ENCODE data around the gene PRTFDC1. TPM values are rescaled to one million over a fixed set of nuclear protein-coding genes. Genes with fewer than 3 reads are reported as not detected.

PRTFDC1 gene
- total and polyA plus RNA-seq, 2 of the 13 experiments (the other 11 are each of a cell fraction or from before 2014, with no cell fraction given) = not detected

GRCh38 chr10:24961582-24961981 lies 9.2 kb upstream of the PRTFDC1 start:
- no peak overlapping the region for H3K4me2 ChIP-seq (ENCODE audit: low read depth, low read length)
- WGBS (ENCODE audit: low lambda C conversion rate) = 87% methylated on average over 4 of the region's 4 CpGs
- H3K4me1 ChIP-seq (ENCODE audit: insufficient read depth, low read length) = peaks cover 18% of the 10 kb centered on the region

More at GRCh38 chr10:24961582-24961981, 9.2 kb upstream of the PRTFDC1 start:
- Histone ChIP-seq H2AFZ (ENCODE audit: low read length) (no peak overlapping the region), H3K27me3 (ENCODE audit: control insufficient read depth in 1 of 2, insufficient read depth in 2 of 2, low read length in 2 of 2) (no peaks in the 10 kb centered on the region), H3K36me3 (replicated peaks in 1 of 2; ENCODE audit: control insufficient read depth in 1 of 2, insufficient read depth in 2 of 2, low read length in 2 of 2) (no peaks in the 10 kb centered on the region), H3K9ac (ENCODE audit: insufficient read depth, low read depth, low read length) (no peak overlapping the region), H3K4me3 (replicated peaks in 1 of 3; ENCODE audit: insufficient read depth in 1 of 3, low read depth in 2 of 3, low read length in 3 of 3) (no peak overlapping the region), H3K9me3 (ENCODE audit: low read length) (no peaks in the 10 kb centered on the region), H3K79me2 (ENCODE audit: insufficient read depth, low read length) (no peaks in the 10 kb centered on the region), H3K27ac (ENCODE audit: extremely low read length, insufficient read depth, low read length) (no peak overlapping the region), H4K20me1 (ENCODE audit: insufficient read depth, low read length) (no peaks in the 10 kb centered on the region)
- TF ChIP-seq, protein P1, sequence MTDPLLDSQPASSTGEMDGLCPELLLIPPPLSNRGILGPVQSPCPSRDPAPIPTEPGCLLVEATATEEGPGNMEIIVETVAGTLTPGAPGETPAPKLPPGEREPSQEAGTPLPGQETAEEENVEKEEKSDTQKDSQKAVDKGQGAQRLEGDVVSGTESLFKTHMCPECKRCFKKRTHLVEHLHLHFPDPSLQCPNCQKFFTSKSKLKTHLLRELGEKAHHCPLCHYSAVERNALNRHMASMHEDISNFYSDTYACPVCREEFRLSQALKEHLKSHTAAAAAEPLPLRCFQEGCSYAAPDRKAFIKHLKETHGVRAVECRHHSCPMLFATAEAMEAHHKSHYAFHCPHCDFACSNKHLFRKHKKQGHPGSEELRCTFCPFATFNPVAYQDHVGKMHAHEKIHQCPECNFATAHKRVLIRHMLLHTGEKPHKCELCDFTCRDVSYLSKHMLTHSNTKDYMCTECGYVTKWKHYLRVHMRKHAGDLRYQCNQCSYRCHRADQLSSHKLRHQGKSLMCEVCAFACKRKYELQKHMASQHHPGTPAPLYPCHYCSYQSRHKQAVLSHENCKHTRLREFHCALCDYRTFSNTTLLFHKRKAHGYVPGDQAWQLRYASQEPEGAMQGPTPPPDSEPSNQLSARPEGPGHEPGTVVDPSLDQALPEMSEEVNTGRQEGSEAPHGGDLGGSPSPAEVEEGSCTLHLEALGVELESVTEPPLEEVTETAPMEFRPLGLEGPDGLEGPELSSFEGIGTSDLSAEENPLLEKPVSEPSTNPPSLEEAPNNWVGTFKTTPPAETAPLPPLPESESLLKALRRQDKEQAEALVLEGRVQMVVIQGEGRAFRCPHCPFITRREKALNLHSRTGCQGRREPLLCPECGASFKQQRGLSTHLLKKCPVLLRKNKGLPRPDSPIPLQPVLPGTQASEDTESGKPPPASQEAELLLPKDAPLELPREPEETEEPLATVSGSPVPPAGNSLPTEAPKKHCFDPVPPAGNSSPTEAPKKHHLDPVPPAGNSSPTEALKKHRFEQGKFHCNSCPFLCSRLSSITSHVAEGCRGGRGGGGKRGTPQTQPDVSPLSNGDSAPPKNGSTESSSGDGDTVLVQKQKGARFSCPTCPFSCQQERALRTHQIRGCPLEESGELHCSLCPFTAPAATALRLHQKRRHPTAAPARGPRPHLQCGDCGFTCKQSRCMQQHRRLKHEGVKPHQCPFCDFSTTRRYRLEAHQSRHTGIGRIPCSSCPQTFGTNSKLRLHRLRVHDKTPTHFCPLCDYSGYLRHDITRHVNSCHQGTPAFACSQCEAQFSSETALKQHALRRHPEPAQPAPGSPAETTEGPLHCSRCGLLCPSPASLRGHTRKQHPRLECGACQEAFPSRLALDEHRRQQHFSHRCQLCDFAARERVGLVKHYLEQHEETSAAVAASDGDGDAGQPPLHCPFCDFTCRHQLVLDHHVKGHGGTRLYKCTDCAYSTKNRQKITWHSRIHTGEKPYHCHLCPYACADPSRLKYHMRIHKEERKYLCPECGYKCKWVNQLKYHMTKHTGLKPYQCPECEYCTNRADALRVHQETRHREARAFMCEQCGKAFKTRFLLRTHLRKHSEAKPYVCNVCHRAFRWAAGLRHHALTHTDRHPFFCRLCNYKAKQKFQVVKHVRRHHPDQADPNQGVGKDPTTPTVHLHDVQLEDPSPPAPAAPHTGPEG (CRISPR knock-in tag; IDR thresholded peaks at IDR 0.05) = no peak
- TF ChIP-seq ZNF44 (CRISPR knock-in tag; IDR thresholded peaks at IDR 0.05) = no peak
- TF ChIP-seq CHD2 (IDR thresholded peaks at IDR 0.05; ENCODE audit: low read depth, low read length) = no peak
- TF ChIP-seq HDAC6 (IDR thresholded peaks at IDR 0.05; ENCODE audit: low read depth, low read length) = no peak
- no peak for TF ChIP-seq ZFP90 (CRISPR knock-in tag; IDR thresholded peaks at IDR 0.05; ENCODE audit: borderline replicate concordance)
- TF ChIP-seq SIX4 (CRISPR knock-in tag; IDR thresholded peaks at IDR 0.05) = no peak
- TF ChIP-seq ZNF557 (CRISPR knock-in tag; IDR thresholded peaks at IDR 0.05) = no peak
- TF ChIP-seq ZNF616 (CRISPR knock-in tag; IDR thresholded peaks at IDR 0.05; ENCODE audit: low read depth) = no peak
- no peak for TF ChIP-seq ZNF660 (CRISPR knock-in tag; IDR thresholded peaks at IDR 0.05; ENCODE audit: borderline replicate concordance, low read depth)
- TF ChIP-seq ELF3 (CRISPR knock-in tag; IDR thresholded peaks at IDR 0.05) = no peak
- TF ChIP-seq EEA1 (CRISPR knock-in tag; IDR thresholded peaks at IDR 0.05; ENCODE audit: borderline replicate concordance) = no peak
- TF ChIP-seq GLI4 (CRISPR knock-in tag; IDR thresholded peaks at IDR 0.05; ENCODE audit: borderline replicate concordance) = no peak
- TF ChIP-seq CEBPB (IDR thresholded peaks at IDR 0.05; ENCODE audit: borderline replicate concordance, low read depth, low read length) = no peak
- no peak for TF ChIP-seq TSC22D2 (CRISPR knock-in tag; IDR thresholded peaks at IDR 0.05; ENCODE audit: borderline replicate concordance)
- no peak for TF ChIP-seq CBX1 (IDR thresholded peaks at IDR 0.05; ENCODE audit: low read depth)
- intact Hi-C loops (cut with micrococcal nuclease; ENCODE audit: unreplicated experiment) = no loop called here
- ATAC-seq (no peak), DNase-seq (ENCODE audit: low spot score) (no peak), FAIRE-seq (no peak)
- CTCF ChIA-PET (ENCODE audit: low intra/inter-chr PET ratio, low total read pairs) = no interaction called here
- POLR2A ChIA-PET = interaction anchor here (1.6 kb wide), 1 partner anchor 55 kb away, joined by 3 read pairs; the partner anchor contains the start of genes ENKUR and THNSL1
- no TSS peak for BruUV-seq (replicated peaks)
- in situ Hi-C loops (cut with HindIII; ENCODE audit: extremely low pct_ligation_motif_present, low pct_unique_long_range_greater_than_20kb) = no loop called here
